HuH-7.5 (cell line): ENCODE data around the gene ITGB5.
"Not testable (repeated sequence)": the region's sequence is repeated elsewhere in the genome, so short reads cannot be mapped to it uniquely, and the experiment has no call there.

Experiments
- DNase-seq: peaks from one replicate; pipeline ENCODE4 v3.0.0; 2011; ENCODE audit warnings: low spot score

The ITGB5 gene

GRCh38 chr3:124752051-124752450 is 135.1 kb downstream of the ITGB5 start:
- DNase-seq = no peak

- no peak for DNase-seq
These were observed 135.7 kb downstream of the ITGB5 start for GRCh38 chr3:124751501-124751900.

GRCh38 chr3:124749877-124750276 is 137.3 kb downstream of the ITGB5 start:
- not testable (repeated sequence) for DNase-seq

GRCh38 chr3:124748560-124749198 is 138.5 kb downstream of the ITGB5 start:
- DNase-seq = no peak

- DNase-seq = no peak
These were observed 139.8 kb downstream of the ITGB5 start for GRCh38 chr3:124747111-124747981.

- DNase-seq = no peak
These were observed 141.4 kb downstream of the ITGB5 start for GRCh38 chr3:124745756-124746155.

- DNase-seq = no peak
These were observed 146.1 kb downstream of the ITGB5 start for GRCh38 chr3:124741027-124741426.

GRCh38 chr3:124731760-124732159 is 155.4 kb downstream of the ITGB5 start:
- no peak for DNase-seq

- no peak for DNase-seq
These were observed 156.2 kb downstream of the ITGB5 start for GRCh38 chr3:124730941-124731297.

- peak; percentile 83 for DNase-seq
These were observed 156.8 kb downstream of the ITGB5 start, which contains the start of gene UMPS for GRCh38 chr3:124730129-124730940. Gene UMPS, plus strand, starts transcription at chr3:124730452. Its CDS starts 20 bp downstream, at chr3:124730472.

GRCh38 chr3:124722589-124722988 is 164.6 kb downstream of the ITGB5 start:
- no peak for DNase-seq

- no peak for DNase-seq
These were observed 172.8 kb downstream of the ITGB5 start for GRCh38 chr3:124714223-124714853.
